Epithelial cell of proximal tubule (primary cell): ENCODE data around the gene PRKCH. TPM values are rescaled to one million over a fixed set of nuclear protein-coding genes. Genes with fewer than 3 reads are reported as not detected.
A peak's percentile ranks its signal among the peaks of the same experiment; 100 is the strongest.

Source experiments
- DNase-seq: peaks from one replicate; pipeline ENCODE4 v3.0.0-alpha.2; 2011; ENCODE audit warnings: low read depth
- H3K4me3 ChIP-seq: 2 replicates; pipeline ENCODE4 v1.5.1; 2011; ENCODE audit warnings: low read depth, mild to moderate bottlenecking, low read length
- total RNA-seq: library from RNA; depleted of rRNA; stranded (reverse); fragments of >200 nt; gene quantifications from 2 replicates; pipeline ENCODE4 v1.2.3, GENCODE V29; 2015
- TF ChIP-seq, protein P1 (sequence below): conservative IDR thresholded peaks from 2 replicates; pipeline ENCODE4 v1.5.1; 2012; ENCODE audit warnings: low read depth, mild to moderate bottlenecking, low read length

PRKCH gene
- total RNA-seq, 1 donor from 2014 or later: 7.6 TPM

- H3K4me3 ChIP-seq: peak overlapping the region; percentile 24
- TF ChIP-seq, protein P1, sequence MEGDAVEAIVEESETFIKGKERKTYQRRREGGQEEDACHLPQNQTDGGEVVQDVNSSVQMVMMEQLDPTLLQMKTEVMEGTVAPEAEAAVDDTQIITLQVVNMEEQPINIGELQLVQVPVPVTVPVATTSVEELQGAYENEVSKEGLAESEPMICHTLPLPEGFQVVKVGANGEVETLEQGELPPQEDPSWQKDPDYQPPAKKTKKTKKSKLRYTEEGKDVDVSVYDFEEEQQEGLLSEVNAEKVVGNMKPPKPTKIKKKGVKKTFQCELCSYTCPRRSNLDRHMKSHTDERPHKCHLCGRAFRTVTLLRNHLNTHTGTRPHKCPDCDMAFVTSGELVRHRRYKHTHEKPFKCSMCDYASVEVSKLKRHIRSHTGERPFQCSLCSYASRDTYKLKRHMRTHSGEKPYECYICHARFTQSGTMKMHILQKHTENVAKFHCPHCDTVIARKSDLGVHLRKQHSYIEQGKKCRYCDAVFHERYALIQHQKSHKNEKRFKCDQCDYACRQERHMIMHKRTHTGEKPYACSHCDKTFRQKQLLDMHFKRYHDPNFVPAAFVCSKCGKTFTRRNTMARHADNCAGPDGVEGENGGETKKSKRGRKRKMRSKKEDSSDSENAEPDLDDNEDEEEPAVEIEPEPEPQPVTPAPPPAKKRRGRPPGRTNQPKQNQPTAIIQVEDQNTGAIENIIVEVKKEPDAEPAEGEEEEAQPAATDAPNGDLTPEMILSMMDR: no peak
- DNase-seq: no peak
Observed at GRCh38 chr14:61573321-61573720, 251.9 kb downstream of the PRKCH start.

GRCh38 chr14:61573748-61574513, 252.6 kb downstream of the PRKCH start:
- DNase-seq: no peak
- peak overlapping the region; percentile 24 for H3K4me3 ChIP-seq
- TF ChIP-seq, protein P1: no peak

DNA sequence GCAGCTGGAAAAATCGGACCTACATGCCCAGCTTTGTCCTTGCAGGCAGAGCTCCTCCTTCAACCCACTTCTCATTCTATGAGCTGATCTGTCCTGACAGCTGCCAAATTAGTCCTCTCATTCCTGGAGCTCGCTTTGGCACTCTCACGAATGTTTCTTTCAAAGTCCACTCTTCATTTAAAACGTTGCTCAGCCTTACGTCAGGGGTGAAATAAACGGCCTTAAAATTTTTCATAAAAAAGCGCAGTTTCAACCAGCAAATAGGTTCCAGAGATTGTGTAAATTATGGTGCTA, 253.1 kb downstream of the PRKCH start:
- no peak overlapping the region for H3K4me3 ChIP-seq
- no peak for DNase-seq
- TF ChIP-seq, protein P1: no peak

DNA sequence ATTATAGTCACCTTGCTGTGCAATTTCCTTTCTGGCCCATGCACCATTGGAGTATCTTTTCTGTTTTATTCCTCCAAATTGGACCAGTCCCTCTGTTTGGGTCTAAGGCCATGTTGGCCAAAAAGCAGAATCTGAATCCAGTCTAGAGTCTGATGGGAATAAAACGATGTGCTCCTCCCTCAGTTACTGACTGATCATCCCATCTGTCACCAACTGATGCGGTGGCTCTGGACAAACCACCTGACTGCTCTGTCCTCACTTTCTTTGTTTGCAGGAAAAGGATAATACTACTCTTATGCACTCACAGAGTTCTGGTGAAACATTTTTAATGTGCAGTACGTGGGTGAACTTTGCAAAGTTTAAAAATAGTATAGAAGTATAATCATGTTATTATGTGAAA, 253.7 kb downstream of the PRKCH start:
- no peak for DNase-seq
- TF ChIP-seq, protein P1: no peak
- no peak overlapping the region for H3K4me3 ChIP-seq

DNA sequence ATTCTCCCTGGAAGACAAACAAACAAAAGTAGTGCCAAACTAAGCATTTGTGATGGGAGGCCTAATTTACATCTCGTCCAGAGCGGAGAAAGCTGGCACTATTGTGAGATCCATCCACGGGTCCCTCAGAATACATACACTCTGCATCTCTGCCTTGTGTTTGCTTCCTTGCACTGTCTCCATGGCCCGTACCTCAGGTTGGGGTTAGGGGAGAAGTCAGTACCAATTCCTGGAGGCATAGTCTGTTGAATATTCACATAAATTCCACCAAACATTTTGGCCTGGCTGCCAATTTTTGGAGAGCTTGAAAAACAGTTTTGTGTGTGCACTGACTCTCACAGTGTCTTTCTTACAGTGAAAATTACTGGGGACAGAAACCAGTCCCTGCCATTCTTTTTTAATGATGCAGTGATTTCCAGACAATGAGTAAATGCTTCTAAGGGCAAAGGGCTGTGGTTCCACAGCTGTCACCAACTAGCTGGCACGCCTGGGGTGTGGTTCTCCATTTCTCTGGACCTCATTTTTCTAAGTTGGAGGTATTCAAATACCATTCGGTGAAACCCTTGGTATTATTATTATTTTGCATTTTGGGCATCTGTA, 254.3 kb downstream of the PRKCH start:
- TF ChIP-seq, protein P1: no peak
- DNase-seq: no peak
- no peak overlapping the region for H3K4me3 ChIP-seq

DNA sequence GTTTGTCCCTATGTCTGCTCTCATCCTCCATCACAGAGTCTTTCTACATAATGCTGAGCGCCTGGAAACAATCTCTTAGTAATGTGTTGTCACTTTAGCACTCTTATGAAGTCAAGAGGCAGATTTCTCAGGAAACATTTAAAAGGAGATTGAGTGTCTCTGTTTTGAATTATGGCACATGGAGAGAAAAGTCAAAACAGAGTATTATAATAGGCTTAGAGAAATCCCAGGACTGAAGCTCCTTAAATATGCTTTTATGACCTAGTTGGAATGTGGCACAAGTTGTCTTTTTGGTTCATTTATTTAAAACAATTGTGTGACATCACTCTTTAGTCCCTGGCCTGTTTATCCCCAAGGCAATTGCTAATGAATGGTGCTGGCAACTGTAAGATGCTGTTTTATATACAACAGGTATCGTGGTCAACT, 256.1 kb downstream of the PRKCH start:
- TF ChIP-seq, protein P1: no peak
- DNase-seq: no peak
- no peak overlapping the region for H3K4me3 ChIP-seq

GRCh38 chr14:61578745-61579144, 257.4 kb downstream of the PRKCH start:
- DNase-seq: no peak
- H3K4me3 ChIP-seq: no peak overlapping the region
- TF ChIP-seq, protein P1: no peak
